Lung (tissue), 12 donors: ENCODE measurements around the gene AJM1. TPM values are rescaled to one million over a fixed set of nuclear protein-coding genes. Genes with fewer than 3 reads are reported as not detected.
"Not testable (repeated sequence)": the region's sequence is repeated elsewhere in the genome, so short reads cannot be mapped to it uniquely, and the experiment has no call there.

ENCODE experiments used
- ATAC-seq: fragments of 200-7000 bp; cut with Tn5 transposase; one replicate; pipeline ENCODE4 v1.9.1; 2020; ENCODE audit warnings: moderate number of reproducible peaks; ENCODE audit not compliant: insufficient read depth, low FRiP score
- DNase-seq, 3 donors: peaks; one replicate each; pipeline ENCODE4 v3.0.0-alpha.2; 2013 to 2017
- H3K27ac ChIP-seq, 2 donors: one replicate each; pipeline ENCODE4 v1.5.1; 2013; ENCODE audit warnings: mild to moderate bottlenecking in 2 of 2, moderate library complexity in 2 of 2, control low read depth in 1 of 2, inconsistent platforms in 1 of 2, low read depth in 1 of 2, low read length in 1 of 2
- H3K27me3 ChIP-seq, 3 donors: one replicate each; pipeline ENCODE4 v1.5.1; 2013; ENCODE audit warnings: low read length in 2 of 3; ENCODE audit not compliant: control insufficient read depth in 3 of 3, insufficient read depth in 3 of 3
- H3K36me3 ChIP-seq, 4 donors: one replicate each; pipeline ENCODE4 v1.5.1; 2013; ENCODE audit warnings: low read length in 4 of 4, mild to moderate bottlenecking in 1 of 4, moderate library complexity in 1 of 4; ENCODE audit not compliant: control insufficient read depth in 4 of 4, insufficient read depth in 4 of 4
- H3K4me1 ChIP-seq, 5 donors: one replicate each; pipeline ENCODE4 v1.5.1; 2013; ENCODE audit warnings: low read length in 5 of 5, mild to moderate bottlenecking in 2 of 5, moderate library complexity in 1 of 5; ENCODE audit not compliant: control insufficient read depth in 5 of 5, insufficient read depth in 5 of 5
- H3K4me3 ChIP-seq: one replicate; pipeline ENCODE4 v1.5.1; 2013; ENCODE audit warnings: mild to moderate bottlenecking, control low read depth, moderate library complexity
- H3K9ac ChIP-seq, 2 donors: one replicate each; pipeline ENCODE4 v1.5.1; 2013; ENCODE audit warnings: low read length in 2 of 2, control low read depth in 1 of 2; ENCODE audit not compliant: insufficient read depth in 1 of 2
- H3K9me3 ChIP-seq, 4 donors: one replicate each; pipeline ENCODE4 v1.5.1; 2013; ENCODE audit warnings: low read length in 3 of 4, mild to moderate bottlenecking in 1 of 4, moderate library complexity in 1 of 4; ENCODE audit not compliant: control insufficient read depth in 4 of 4, insufficient read depth in 3 of 4
- WGBS, 2 donors: extraction: QIAGEN DNeasy Blood & Tissue Kit; methylation state at CpG; one replicate each; pipeline ENCODE4 v1.1.7; 2013; 5-methylcytosine and 5-hydroxymethylcytosine counted together
- polyA plus RNA-seq, 2 donors: library from polyadenylated mRNA; stranded (reverse); fragments of 200-250 nt; gene quantifications; one replicate each; pipeline ENCODE4 v1.2.1, GENCODE V29; 2013
- total RNA-seq, 2 donors: library from RNA; depleted of rRNA in 1 of 2; stranded (reverse); fragments of >200 nt in 1 of 2; gene quantifications; one replicate each; pipeline ENCODE4 v1.2.1, GENCODE V29; 2014 to 2021
- TF ChIP-seq, protein P1 (sequence below): IDR thresholded peaks from 2 replicates; pipeline ENCODE4 v1.5.1; 2012; ENCODE audit warnings: mild to moderate bottlenecking; ENCODE audit errors: control extremely low read depth, extremely low read depth
- donor health status: control.
- donor health status: control.
- donor health status: Bipolar disorder and iron deficiency.
- donor health status: healthy.
- donor health status: DM: yes; HTN: yes; CAD: no.

Gene AJM1
- total and polyA plus RNA-seq, 4 donors, result 1.1 to 4.3 (median 1.5) TPM

DNA sequence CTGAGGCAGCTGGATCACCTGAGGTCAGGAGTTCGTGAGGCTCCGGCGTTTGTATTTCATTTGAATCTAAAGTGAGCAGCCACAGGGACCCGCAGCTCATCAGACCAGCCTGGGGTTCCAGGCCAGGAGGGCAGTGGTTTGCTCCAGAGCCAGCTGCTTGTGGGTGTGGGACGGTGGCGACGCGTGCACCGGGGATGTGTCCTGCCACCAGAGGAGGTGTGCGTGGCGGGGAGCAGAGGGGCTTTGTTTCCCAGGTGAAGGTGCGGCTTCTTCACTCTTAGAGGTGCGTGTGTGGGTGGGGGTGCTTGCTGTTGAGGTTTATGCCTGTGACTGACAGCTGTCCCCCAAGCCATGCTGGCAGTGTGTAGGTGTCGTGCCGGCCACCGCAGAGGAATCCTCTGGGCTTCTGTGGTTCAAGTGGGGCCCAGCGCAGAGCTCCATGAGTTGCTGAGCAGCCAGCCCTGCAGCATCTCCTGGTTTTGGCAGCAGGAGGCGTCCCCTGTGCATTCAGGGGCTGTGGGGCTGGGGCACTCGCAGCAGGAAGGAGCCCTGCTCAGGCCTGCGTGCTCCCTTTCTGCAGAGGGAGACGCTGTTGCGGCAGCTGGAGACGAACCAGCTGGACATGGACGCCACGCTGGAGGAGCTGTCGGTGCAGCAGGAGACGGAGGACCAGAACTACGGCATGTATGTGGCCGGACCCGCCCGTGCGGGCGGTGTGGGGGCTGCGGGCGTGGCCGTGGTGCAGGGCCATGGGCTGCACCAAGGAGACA is 6.9 kb upstream of the AJM1 start:
- H3K9ac ChIP-seq, result no peak overlapping the region
- no peaks in the 10 kb centered on the region for H3K27me3 ChIP-seq
- peaks cover 0 to 61% (median 3%) of the 10 kb centered on the region in 4 donors for H3K36me3 ChIP-seq

DNA sequence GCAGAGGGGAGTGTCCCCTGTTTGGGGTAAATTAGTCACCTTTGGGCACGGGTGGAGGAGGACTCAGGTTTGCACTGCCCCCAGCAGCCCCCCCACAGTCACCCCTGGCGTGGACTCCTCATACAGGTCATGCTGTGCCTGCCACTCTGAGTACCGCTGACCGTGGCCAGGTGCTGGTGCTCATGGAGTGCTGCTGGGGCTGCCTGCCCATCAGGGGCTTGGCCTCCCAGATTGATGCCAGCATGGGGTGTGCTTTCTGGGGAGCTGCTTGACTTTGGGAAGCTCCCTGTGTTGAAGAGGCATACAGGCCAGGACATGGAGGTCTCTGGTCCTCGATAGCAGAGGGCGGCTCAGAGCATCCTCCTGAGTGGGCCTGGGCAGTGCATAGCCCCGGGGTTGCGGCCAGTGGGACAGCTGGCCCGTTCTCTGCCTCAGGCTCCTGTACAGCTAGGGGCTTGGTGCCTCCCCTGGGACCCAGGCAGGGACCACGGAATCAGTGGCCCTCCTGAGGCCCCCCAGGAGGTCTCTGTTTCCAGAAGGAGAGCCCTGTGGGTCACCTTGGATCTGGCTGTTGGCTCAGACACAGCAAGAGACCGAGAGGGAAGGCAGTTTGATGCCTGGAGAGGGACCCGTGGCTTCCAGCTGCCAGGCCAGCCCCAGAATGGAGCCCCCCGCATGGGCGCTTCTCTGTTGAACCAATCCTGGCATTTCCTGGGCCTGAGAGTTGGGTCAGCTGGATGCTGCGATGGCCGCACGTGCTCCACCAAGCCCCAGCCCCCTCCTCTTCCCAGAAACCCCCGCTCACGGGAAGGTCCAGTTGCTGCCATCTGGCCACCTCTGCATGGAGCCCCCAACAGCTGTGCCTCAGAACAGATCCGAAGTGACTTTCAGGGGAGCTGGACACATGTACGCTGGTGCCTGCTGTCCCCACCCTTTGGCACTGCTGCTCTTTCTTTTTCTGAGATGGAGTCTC is 6.1 kb upstream of the AJM1 start:
- Histone ChIP-seq H3K36me3 (peaks cover 0 to 61% (median 3%) of the 10 kb centered on the region in 4 donors), H3K27ac (no peak overlapping the region), H3K4me3 (no peak overlapping the region), H3K4me1 (peaks cover 0 to 10% (median 0%) of the 10 kb centered on the region in 5 donors), H3K9ac (no peak overlapping the region), H3K27me3 (no peaks in the 10 kb centered on the region), H3K9me3 (no peaks in the 10 kb centered on the region)
- DNase-seq (no peak), ATAC-seq (no peak)
- TF ChIP-seq, protein P1, sequence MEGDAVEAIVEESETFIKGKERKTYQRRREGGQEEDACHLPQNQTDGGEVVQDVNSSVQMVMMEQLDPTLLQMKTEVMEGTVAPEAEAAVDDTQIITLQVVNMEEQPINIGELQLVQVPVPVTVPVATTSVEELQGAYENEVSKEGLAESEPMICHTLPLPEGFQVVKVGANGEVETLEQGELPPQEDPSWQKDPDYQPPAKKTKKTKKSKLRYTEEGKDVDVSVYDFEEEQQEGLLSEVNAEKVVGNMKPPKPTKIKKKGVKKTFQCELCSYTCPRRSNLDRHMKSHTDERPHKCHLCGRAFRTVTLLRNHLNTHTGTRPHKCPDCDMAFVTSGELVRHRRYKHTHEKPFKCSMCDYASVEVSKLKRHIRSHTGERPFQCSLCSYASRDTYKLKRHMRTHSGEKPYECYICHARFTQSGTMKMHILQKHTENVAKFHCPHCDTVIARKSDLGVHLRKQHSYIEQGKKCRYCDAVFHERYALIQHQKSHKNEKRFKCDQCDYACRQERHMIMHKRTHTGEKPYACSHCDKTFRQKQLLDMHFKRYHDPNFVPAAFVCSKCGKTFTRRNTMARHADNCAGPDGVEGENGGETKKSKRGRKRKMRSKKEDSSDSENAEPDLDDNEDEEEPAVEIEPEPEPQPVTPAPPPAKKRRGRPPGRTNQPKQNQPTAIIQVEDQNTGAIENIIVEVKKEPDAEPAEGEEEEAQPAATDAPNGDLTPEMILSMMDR, result no peak
- 87 to 97% methylated on average over 20 to 21 of the region's 21 CpGs for WGBS, 2 donors

More for the DNA sequence above, 6.9 kb upstream of the AJM1 start:
- DNase-seq (no peak), ATAC-seq (no peak)
- TF ChIP-seq, protein P1, result no peak
- no peak overlapping the region for H3K4me3 ChIP-seq
- peaks cover 0 to 4% (median 0%) of the 10 kb centered on the region in 5 donors for H3K4me1 ChIP-seq
- H3K27ac ChIP-seq, result no peak overlapping the region
- 95% methylated on average over 36 of the region's 36 CpGs for WGBS, 2 donors
- no peaks in the 10 kb centered on the region for H3K9me3 ChIP-seq

DNA sequence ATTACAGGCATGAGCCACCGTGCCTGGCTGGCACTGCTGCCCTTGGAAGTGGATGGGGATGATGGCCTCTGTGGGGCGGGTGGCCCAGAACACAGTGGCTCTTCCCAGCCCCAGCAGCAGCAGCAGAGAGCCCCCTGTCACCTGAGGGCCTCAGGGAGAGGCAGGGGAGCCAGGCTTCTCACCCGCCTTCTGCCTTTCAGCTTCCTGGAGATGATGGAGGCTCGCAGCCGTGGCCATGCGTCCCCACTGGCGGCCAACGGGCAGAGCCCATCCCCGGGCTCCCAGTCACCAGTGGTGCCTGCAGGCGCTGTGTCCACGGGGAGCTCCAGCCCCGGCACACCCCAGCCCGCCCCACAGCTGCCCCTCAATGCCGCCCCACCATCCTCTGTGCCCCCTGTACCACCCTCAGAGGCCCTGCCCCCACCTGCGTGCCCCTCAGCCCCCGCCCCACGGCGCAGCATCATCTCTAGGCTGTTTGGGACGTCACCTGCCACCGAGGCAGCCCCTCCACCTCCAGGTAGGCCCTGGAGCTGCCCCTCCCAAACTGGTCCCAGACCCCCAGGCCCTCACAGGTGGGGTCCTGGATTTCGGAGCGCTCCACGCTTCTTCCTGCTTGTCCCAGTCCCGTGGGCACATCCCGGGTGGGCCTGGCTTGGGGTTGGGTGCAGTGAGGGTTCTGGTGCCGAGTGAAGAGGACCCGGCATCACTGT is 5.0 kb upstream of the AJM1 start:
- TF ChIP-seq, protein P1, result no peak

DNA sequence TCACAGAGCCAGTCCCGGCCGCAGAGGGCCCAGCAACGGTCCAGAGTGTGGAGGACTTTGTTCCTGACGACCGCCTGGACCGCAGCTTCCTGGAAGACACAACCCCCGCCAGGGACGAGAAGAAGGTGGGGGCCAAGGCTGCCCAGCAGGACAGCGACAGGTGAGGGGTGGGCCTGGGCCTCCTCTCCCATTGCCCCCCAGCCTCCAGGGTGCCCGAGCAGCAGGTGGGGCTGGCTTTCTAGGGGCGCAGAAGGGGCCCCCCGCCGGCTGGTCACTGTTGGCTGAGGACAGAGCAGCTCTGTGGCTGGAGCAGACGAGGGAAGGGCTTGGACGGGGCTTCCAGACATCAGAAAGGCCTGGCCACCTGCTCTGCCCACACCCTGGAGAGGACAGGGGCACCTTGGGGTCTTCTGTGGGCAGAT is 4.4 kb upstream of the AJM1 start:
- H3K9me3 ChIP-seq, ATAC-seq, DNase-seq, H3K9ac ChIP-seq, H3K4me3 ChIP-seq, H3K27me3 ChIP-seq, H3K27ac ChIP-seq: not testable (repeated sequence)
- Histone ChIP-seq H3K4me1 (peaks cover 0 to 23% (median 6%) of the 10 kb centered on the region in 5 donors), H3K36me3 (peaks cover 0 to 47% (median 2%) of the 10 kb centered on the region in 4 donors)
- 92 to 93% methylated on average over 15 of the region's 15 CpGs for WGBS, 2 donors

More for the DNA sequence above, 5.0 kb upstream of the AJM1 start:
- DNase-seq (no peak), ATAC-seq (no peak)
- H3K36me3 ChIP-seq, result peaks cover 0 to 50% (median 3%) of the 10 kb centered on the region in 4 donors
- peaks cover 0 to 18% (median 6%) of the 10 kb centered on the region in 5 donors for H3K4me1 ChIP-seq
- no peaks in the 10 kb centered on the region for H3K27me3 ChIP-seq
- H3K9me3 ChIP-seq, result no peaks in the 10 kb centered on the region
- H3K27ac ChIP-seq, result no peak overlapping the region
- WGBS, 2 donors, result 91 to 93% methylated on average over 21 to 27 of the region's 27 CpGs
- H3K9ac ChIP-seq, result no peak overlapping the region
- H3K4me3 ChIP-seq, result no peak overlapping the region
